ENCODE data around the gene SLC28A2.

GRCh38 chr15:45288947-45289346 is 36.9 kb downstream of the SLC28A2 start:
- TF ChIP-seq POLR2A (IDR thresholded peaks at IDR 0.05; ENCODE audit: low read depth, low read length) (no peak), TAF1 (IDR thresholded peaks at IDR 0.05; ENCODE audit: low read depth, low read length) (no peak), SPI1 (IDR thresholded peaks at IDR 0.05; ENCODE audit: low read depth, low read length) (no peak)

Measured in GM12891 (cell line).